H1 (cell line): ENCODE data around the gene CUX1. TPM values are rescaled to one million over a fixed set of nuclear protein-coding genes. Genes with fewer than 3 reads are reported as not detected.

ENCODE experiments used
- BCL11A ChIP-seq, 2 experiments: IDR thresholded peaks; one replicate each; pipeline ENCODE4 v1.6.1; 2011; ENCODE audit warnings: low read depth in 2 of 2, low read length in 2 of 2, mild to moderate bottlenecking in 2 of 2
- CREB1 ChIP-seq: IDR thresholded peaks from 2 replicates; pipeline ENCODE4 v1.6.1; 2012; ENCODE audit warnings: inconsistent platforms
- CTBP2 ChIP-seq: IDR thresholded peaks from 2 replicates; pipeline ENCODE4 v1.7.0; 2011; ENCODE audit warnings: borderline replicate concordance, mild to moderate bottlenecking, moderate library complexity, mixed read lengths, low read length; ENCODE audit not compliant: insufficient read depth, insufficient read length
- SIRT6 ChIP-seq: IDR thresholded peaks from one replicate; pipeline ENCODE4 v1.7.1; 2012; ENCODE audit warnings: low read length, inconsistent platforms
- TCF12 ChIP-seq: IDR thresholded peaks from 2 replicates; pipeline ENCODE4 v1.6.1; 2011; ENCODE audit warnings: low read depth, mild to moderate bottlenecking, low read length
- polyA plus RNA-seq, 7 experiments: library from polyadenylated mRNA; depleted of rRNA in 3 of 7; stranded (reverse) in 5 of 7; unstranded in 2 of 7; fragments of >200 nt in 5 of 7; fragments of 200-250 nt in 2 of 7; gene quantifications; 1 replicate in 5 of 7; 2 replicates in 1 of 7; 4 replicates in 1 of 7; pipeline versions ENCODE4 v1.2.1 to v1.2.3, GENCODE V29; 2011 to 2013; ENCODE audit warnings: missing spikeins in 2 of 7, mixed read lengths in 2 of 7
- total RNA-seq: library from RNA; stranded (reverse); fragmentation: NEBNext Ultra II Directional; extraction: Animal tissue kit (Norgen Biotek cat#: 25700); gene quantifications from 2 replicates; pipeline ENCODE4 v1.2.1, GENCODE V29; 2021

The CUX1 gene
- total and polyA plus RNA-seq, 2 of the 8 experiments (the other 6 are each of a cell fraction or from before 2014, with no cell fraction given), result 21.6 to 65.9 TPM

- TF ChIP-seq CREB1 (no peak), BCL11A (IDR thresholded peaks at IDR 0.05; ENCODE audit: low read depth in 2 of 2, low read length in 2 of 2) (no peak), CTBP2 (no peak), TCF12 (no peak), SIRT6 (no peak)
Observed at GRCh38 chr7:101961811-101962210, 144.4 kb downstream of the CUX1 start (continued).
